PC-3 (cell line): ENCODE data around the gene EGLN1.

Experiments
- CTCF ChIP-seq: fragments of 300-600 bp; sonication (generic); conservative IDR thresholded peaks from 2 replicates; pipeline ENCODE4 v1.5.1; 2017; ENCODE audit warnings: antibody characterized with exemption, low read depth, mild to moderate bottlenecking, low read length
- EZH2phosphoT487 ChIP-seq: fragments of 300-600 bp; sonication (generic); IDR thresholded peaks from 2 replicates; pipeline ENCODE4 v1.6.1; 2018; ENCODE audit warnings: mild to moderate bottlenecking, antibody characterized with exemption, low read length, borderline replicate concordance

DNA sequence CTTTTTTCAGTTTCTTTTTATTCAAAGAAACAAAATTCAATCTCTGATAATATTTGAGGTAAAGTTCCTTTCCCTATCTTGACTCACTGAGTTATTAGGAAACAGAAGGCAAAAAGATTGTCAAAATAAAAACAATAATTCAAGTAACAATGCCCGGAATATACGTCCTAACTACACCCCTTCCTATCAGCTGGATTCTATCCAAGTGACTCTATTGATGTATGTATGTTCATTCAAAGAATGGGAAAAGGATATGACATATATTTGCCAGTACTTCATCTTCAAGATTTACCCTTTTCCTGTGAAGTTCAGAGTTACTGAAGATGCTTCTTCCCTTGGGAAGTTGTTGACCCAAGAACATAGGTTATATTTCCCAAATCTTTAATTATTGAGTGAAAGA, 70.3 kb downstream of the EGLN1 start:
- TF ChIP-seq CTCF (no peak), EZH2phosphoT487 (no peak)
